A673 (cell line): ENCODE measurements around the gene USP40. TPM values are rescaled to one million over a fixed set of nuclear protein-coding genes. Genes with fewer than 3 reads are reported as not detected.

Experiments
- BruUV-seq: library from RNA; stranded (reverse); fragments of 400-500 nt; replicated peaks from 2 replicates; lab custom pipeline; 2021; lab: Mats Ljungman, UMichigan
- CTCF ChIA-PET: fragments of 300-600 bp; sonication (Branson Sonifier 250); formaldehyde crosslinking; loops from one replicate; lab custom pipeline; 2022; ENCODE audit warnings: antibody characterized with exemption; lab: Charles Lee
- POLR2A ChIA-PET: fragments of 300-600 bp; sonication (Branson Sonifier 250); formaldehyde crosslinking; loops from one replicate; lab custom pipeline; 2022; ENCODE audit warnings: antibody characterized with exemption; ENCODE audit not compliant: low non-redundant PET; lab: Charles Lee
- DNase-seq: peaks from one replicate; pipeline ENCODE4 v3.0.0-alpha.2; 2015; ENCODE audit warnings: low spot score
- H3K27ac ChIP-seq: fragments of 200-600 bp; sonication (generic); 2 replicates; pipeline ENCODE4 v1.5.1; 2016; ENCODE audit warnings: mixed run types, low read depth, mild to moderate bottlenecking, mixed read lengths, antibody characterized with exemption, low read length; ENCODE audit not compliant: poor library complexity, severe bottlenecking
- H3K27me3 ChIP-seq: fragments of 200-600 bp; sonication (generic); replicated peaks from 2 replicates; pipeline ENCODE4 v1.6.1; 2017; ENCODE audit warnings: mixed run types, low read depth, mild to moderate bottlenecking, mixed read lengths, antibody characterized with exemption, low read length; ENCODE audit not compliant: insufficient read depth, poor library complexity
- H3K36me3 ChIP-seq: fragments of 200-600 bp; sonication (generic); 2 replicates; pipeline ENCODE4 v1.6.1; 2016; ENCODE audit warnings: mixed run types, mild to moderate bottlenecking, mixed read lengths, antibody characterized with exemption, low read length; ENCODE audit not compliant: insufficient read depth, poor library complexity, severe bottlenecking
- H3K4me1 ChIP-seq: fragments of 200-600 bp; sonication (generic); 2 replicates; pipeline ENCODE4 v1.6.1; 2017; ENCODE audit warnings: mixed run types, mild to moderate bottlenecking, mixed read lengths, antibody characterized with exemption, low read length; ENCODE audit not compliant: insufficient read depth, poor library complexity, severe bottlenecking
- H3K4me3 ChIP-seq: fragments of 200-600 bp; sonication (generic); 2 replicates; pipeline ENCODE4 v1.5.1; 2016; ENCODE audit warnings: low read depth, mixed run types, mild to moderate bottlenecking, mixed read lengths, low read length; ENCODE audit not compliant: poor library complexity, severe bottlenecking
- H3K9me3 ChIP-seq: fragments of 200-600 bp; sonication (generic); 2 replicates; pipeline ENCODE4 v1.6.1; 2016; ENCODE audit warnings: mixed run types, low read depth, mild to moderate bottlenecking, mixed read lengths, antibody characterized with exemption, low read length; ENCODE audit not compliant: poor library complexity, severe bottlenecking
- CTCF ChIP-seq: fragments of 300-800, 200-600 bp; sonication (generic); conservative IDR thresholded peaks from 2 replicates; pipeline ENCODE4 v1.5.1; 2017; ENCODE audit warnings: low read depth, mild to moderate bottlenecking, antibody characterized with exemption, low read length, moderate library complexity, mixed read lengths
- EZH2 ChIP-seq: fragments of 200-600 bp; sonication (generic); IDR thresholded peaks from 2 replicates; pipeline ENCODE4 v1.6.1; 2017; ENCODE audit warnings: borderline replicate concordance, low read depth, mild to moderate bottlenecking, mixed read lengths, antibody characterized with exemption, low read length; ENCODE audit not compliant: poor library complexity, severe bottlenecking
- intact Hi-C: fragments of 100-400 bp; cut with micrococcal nuclease; formaldehyde crosslinking; loops from one replicate; pipeline ENCODE4 v1.10.0; 2022; ENCODE audit not compliant: unreplicated experiment
- total RNA-seq: library from RNA; stranded (reverse); gene quantifications from 2 replicates; pipeline ENCODE4 v1.2.3, GENCODE V29; 2021

The USP40 gene
- total RNA-seq, 1 experiment from 2014 or later: 29.6 TPM

- DNase-seq: no peak
- CTCF ChIA-PET: no interaction called here
- intact Hi-C loops: no loop called here
- no TSS peak for BruUV-seq
- no peak overlapping the region for H3K4me3 ChIP-seq
- H3K27me3 ChIP-seq: no peaks in the 10 kb centered on the region
- POLR2A ChIA-PET: no interaction called here
- H3K4me1 ChIP-seq: no peaks in the 10 kb centered on the region
- TF ChIP-seq EZH2: no peak
- peaks cover 3% of the 10 kb centered on the region for H3K36me3 ChIP-seq
- H3K27ac ChIP-seq: no peak overlapping the region
- H3K9me3 ChIP-seq: no peaks in the 10 kb centered on the region
Observed at GRCh38 chr2:233531955-233532354, 34.6 kb downstream of the USP40 start.

- Histone ChIP-seq H3K4me3 (no peak overlapping the region), H3K9me3 (no peaks in the 10 kb centered on the region), H3K27me3 (no peaks in the 10 kb centered on the region), H3K36me3 (peaks cover 3% of the 10 kb centered on the region), H3K27ac (no peak overlapping the region), H3K4me1 (no peaks in the 10 kb centered on the region)
- intact Hi-C loops: no loop called here
- no peak for TF ChIP-seq CTCF
- ChIA-PET POLR2A (no interaction called here), CTCF (no interaction called here)
- no TSS peak for BruUV-seq
- DNase-seq: no peak
Observed at GRCh38 chr2:233530381-233530780, 36.2 kb downstream of the USP40 start.

- intact Hi-C loops: no loop called here
- Histone ChIP-seq H3K36me3 (peaks cover 3% of the 10 kb centered on the region), H3K9me3 (no peaks in the 10 kb centered on the region), H3K4me3 (no peak overlapping the region), H3K27ac (no peak overlapping the region), H3K4me1 (no peaks in the 10 kb centered on the region), H3K27me3 (no peaks in the 10 kb centered on the region)
- TF ChIP-seq EZH2 (no peak), CTCF (no peak)
- no TSS peak for BruUV-seq
- CTCF ChIA-PET: no interaction called here
- DNase-seq: no peak
- POLR2A ChIA-PET: no interaction called here
Observed at GRCh38 chr2:233528182-233528581, 38.4 kb downstream of the USP40 start.

GRCh38 chr2:233525791-233526190 lies 40.8 kb downstream of the USP40 start:
- no TSS peak for BruUV-seq
- no peaks in the 10 kb centered on the region for H3K9me3 ChIP-seq
- H3K4me1 ChIP-seq: no peaks in the 10 kb centered on the region

More at GRCh38 chr2:233525791-233526190, 40.8 kb downstream of the USP40 start:
- CTCF ChIA-PET: no interaction called here
- Histone ChIP-seq H3K36me3 (no peaks in the 10 kb centered on the region), H3K27me3 (no peaks in the 10 kb centered on the region), H3K4me3 (no peak overlapping the region), H3K27ac (no peak overlapping the region)
- no peak for TF ChIP-seq EZH2
- TF ChIP-seq CTCF: no peak
- DNase-seq: no peak
- POLR2A ChIA-PET: no interaction called here
- intact Hi-C loops: no loop called here
